ENCODE results near the gene MRPL27. TPM values are rescaled to one million over a fixed set of nuclear protein-coding genes. Genes with fewer than 3 reads are reported as not detected.

Gene MRPL27
- total and polyA plus RNA-seq, 2 experiments from 2014 or later, result 62.4 to 158 TPM

DNA sequence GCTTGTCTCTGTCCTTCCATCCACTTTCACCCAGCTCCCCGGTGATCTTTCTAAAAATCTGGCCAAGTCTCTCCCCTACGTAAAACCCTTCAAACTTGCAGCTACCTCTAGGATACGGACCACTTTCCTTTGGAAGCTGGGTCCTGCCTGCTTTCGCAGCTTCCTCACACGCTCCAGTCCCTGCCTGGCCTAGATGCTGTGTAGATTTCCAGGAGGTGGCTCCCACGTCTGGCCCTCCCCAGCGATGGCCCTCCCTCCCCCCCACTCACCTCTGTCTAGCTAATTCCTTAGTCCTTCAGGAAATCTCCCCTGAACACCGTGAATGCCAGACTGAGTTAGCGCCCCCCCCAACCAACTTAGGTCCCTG, 24.9 kb upstream of the MRPL27 start:
- TF ChIP-seq CTCF (IDR thresholded peaks at IDR 0.05; ENCODE audit: low read depth, low read length), result no peak
- H3K9me3 ChIP-seq (ENCODE audit: low read depth), result no peaks in the 10 kb centered on the region
- H3K27ac ChIP-seq, result no peak overlapping the region
- no peaks in the 10 kb centered on the region for H3K27me3 ChIP-seq
- H3K36me3 ChIP-seq, result peaks cover 12% of the 10 kb centered on the region
- peaks cover 10% of the 10 kb centered on the region for H3K4me1 ChIP-seq (ENCODE audit: low read depth)
- peak overlapping the region; percentile 95 for H3K4me3 ChIP-seq
- no peak for DNase-seq (ENCODE audit: low read depth in 1 of 2, low spot score in 1 of 2)

- Histone ChIP-seq H3K4me1 (ENCODE audit: low read depth) (peaks cover 10% of the 10 kb centered on the region), H3K27me3 (no peaks in the 10 kb centered on the region), H3K9me3 (ENCODE audit: low read depth) (no peaks in the 10 kb centered on the region), H3K36me3 (peaks cover 17% of the 10 kb centered on the region), H3K4me3 (peak within 1 kb of the TSS; percentile 95), H3K27ac (peak within 1 kb of the TSS; percentile 48)
- peak; percentile 89 for DNase-seq (ENCODE audit: low read depth in 1 of 2, low spot score in 1 of 2)
- TF ChIP-seq CTCF (IDR thresholded peaks at IDR 0.05; ENCODE audit: low read depth, low read length), result peak; percentile 88
These were observed 24.3 kb upstream of the MRPL27 start, which contains the start of gene LRRC59 for GRCh38 chr17:50397111-50397918. TSS of gene LRRC59 (minus strand) at chr17:50397523. CDS start at chr17:50397317, 206 bp downstream.

DNA sequence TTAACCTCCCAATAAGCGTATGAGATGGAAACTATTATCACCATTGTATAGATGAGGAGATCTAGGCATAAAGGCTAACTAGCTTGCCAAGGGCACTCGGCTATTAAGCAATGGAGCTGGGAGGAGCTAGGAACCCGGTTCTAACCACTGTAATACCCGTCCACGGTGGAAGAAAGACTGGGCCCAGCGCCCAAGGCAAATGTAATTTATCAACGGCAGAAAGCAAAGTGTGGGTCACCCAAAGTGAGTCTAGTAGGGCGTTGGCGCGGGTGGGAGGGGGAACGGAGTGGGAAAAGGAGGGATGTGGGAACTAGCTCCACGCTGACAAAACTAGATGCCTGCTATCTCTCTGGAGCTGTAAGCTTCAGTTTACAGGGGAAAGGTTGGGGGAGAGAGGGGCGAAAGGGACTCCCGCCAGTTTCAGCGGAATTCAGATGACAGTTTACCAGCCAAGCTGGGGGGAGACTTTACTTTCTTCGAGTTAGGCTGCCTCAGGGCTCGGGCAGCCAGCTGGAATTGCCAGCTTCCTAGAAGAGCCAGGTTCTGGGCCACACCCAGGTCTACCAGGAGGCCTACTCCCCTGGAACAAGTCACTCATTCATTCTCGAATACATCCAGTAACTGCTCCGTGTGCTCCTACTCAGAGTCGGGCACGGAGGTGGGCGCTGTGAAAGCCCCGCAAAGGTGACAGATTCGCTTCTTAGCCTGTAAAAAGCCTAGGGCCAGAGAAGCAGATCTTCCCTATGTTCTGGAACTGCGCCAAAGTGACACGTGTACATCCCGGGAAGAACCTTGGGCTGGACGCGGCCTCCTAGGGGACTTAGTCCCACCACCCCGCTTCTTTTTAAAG, 23.5 kb upstream of the MRPL27 start:
- TF ChIP-seq CTCF (IDR thresholded peaks at IDR 0.05; ENCODE audit: low read depth, low read length), result no peak
- DNase-seq (ENCODE audit: low read depth in 1 of 2, low spot score in 1 of 2), result peak; percentile 43 to 80

DNA sequence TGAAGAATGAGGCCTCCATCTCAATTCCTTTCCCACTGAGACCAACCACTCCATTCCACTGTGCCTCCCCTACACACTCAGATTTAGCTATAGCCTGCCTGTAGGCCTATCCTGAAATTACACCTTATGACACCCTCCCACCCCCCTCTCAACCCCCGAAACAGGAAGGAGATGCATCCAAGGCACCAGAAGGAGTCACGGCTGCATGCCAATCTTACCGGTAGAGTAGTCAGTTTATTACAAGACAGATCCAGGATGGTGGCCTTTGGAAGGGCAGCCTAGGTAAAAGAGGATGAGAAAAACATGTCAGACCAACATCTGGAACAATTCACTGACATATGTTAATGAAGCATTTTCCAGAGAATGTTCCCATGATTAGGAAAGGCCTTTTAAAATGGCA, 21.7 kb upstream of the MRPL27 start:
- DNase-seq (ENCODE audit: low read depth in 1 of 2, low spot score in 1 of 2), result peak in 1 of 2 donors; percentile 13
- H3K9me3 ChIP-seq (ENCODE audit: low read depth), result no peaks in the 10 kb centered on the region
- H3K4me1 ChIP-seq (ENCODE audit: low read depth), result peaks cover 10% of the 10 kb centered on the region
- H3K27me3 ChIP-seq, result no peaks in the 10 kb centered on the region
- H3K36me3 ChIP-seq, result peaks cover 29% of the 10 kb centered on the region
- no peak overlapping the region for H3K4me3 ChIP-seq
- no peak overlapping the region for H3K27ac ChIP-seq
- no peak for TF ChIP-seq CTCF (IDR thresholded peaks at IDR 0.05; ENCODE audit: low read depth, low read length)

More for the DNA sequence above, 23.5 kb upstream of the MRPL27 start:
- Histone ChIP-seq H3K27me3 (no peaks in the 10 kb centered on the region), H3K9me3 (ENCODE audit: low read depth) (no peaks in the 10 kb centered on the region), H3K4me1 (ENCODE audit: low read depth) (peaks cover 10% of the 10 kb centered on the region), H3K4me3 (peak overlapping the region; percentile 95), H3K36me3 (peaks cover 22% of the 10 kb centered on the region), H3K27ac (peak overlapping the region; percentile 48)

DNA sequence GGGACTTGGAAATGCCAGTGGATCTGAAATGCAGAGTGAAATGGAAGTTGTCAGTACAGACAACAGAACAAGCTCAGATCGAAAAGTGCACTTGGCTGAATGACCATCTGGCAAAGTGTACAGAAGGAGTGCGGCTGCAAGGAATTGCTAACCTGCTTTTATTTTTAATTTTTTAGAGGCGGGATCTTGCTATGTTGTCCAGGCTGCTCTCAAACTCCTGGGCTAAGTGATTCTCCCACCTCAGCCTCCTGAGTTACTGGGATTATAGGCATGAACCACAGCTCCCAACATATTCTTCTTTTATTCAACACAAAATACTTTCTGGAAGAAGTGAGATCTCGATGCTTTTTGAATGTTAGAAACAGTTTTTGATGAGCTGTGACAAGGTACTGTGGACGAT, 20.7 kb upstream of the MRPL27 start:
- H3K27me3 ChIP-seq, result no peaks in the 10 kb centered on the region
- H3K9me3 ChIP-seq (ENCODE audit: low read depth), result no peaks in the 10 kb centered on the region
- no peak overlapping the region for H3K4me3 ChIP-seq
- no peak for DNase-seq (ENCODE audit: low read depth in 1 of 2, low spot score in 1 of 2)
- no peak for TF ChIP-seq CTCF (IDR thresholded peaks at IDR 0.05; ENCODE audit: low read depth, low read length)
- H3K36me3 ChIP-seq, result peaks cover 34% of the 10 kb centered on the region
- H3K4me1 ChIP-seq (ENCODE audit: low read depth), result peaks cover 10% of the 10 kb centered on the region
- no peak overlapping the region for H3K27ac ChIP-seq

Data from cardiac muscle cell (in vitro differentiated cells and primary cell).